ENCODE results near the gene ZNF431. TPM values are rescaled to one million over a fixed set of nuclear protein-coding genes. Genes with fewer than 3 reads are reported as not detected.

The ZNF431 gene
- total and polyA plus RNA-seq, 2 experiments from 2014 or later: 18.0 to 47.5 TPM

DNA sequence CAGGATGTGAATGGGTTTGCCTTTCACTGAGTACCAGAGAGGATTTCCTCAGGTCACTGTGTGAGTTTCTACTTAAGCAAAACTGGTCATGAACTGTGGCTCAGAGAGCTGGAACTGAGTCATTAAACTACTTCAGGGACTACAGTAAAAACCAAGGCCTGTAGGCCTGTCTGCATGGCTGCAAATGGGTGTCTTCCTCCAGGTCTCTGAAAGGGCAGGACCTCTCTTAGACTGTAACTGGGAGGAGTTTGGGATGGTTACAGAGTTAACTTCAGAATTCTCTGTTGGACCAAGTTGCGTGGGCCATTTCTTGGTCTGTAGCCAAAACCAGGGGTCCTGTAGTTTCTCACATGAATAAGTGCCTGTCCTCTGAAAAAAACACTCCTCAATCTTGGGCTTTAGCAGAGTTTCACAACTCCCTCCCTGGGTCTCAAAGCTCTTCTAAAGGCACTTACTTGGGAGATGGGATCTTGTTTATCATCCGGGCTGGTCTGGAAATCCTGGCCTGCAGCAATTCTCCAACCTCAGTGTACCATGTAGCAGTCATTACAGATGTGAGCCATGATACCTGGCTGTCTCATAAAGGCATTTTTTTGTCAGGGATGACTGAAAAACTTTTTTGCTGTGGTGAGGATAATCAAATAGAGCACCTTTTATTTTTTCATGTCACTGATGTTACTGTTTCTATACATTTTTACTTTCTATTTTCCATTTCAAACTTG lies 40.2 kb upstream of the ZNF431 start:
- H3K4me3 ChIP-seq: no peak overlapping the region
- H3K36me3 Mint-ChIP-seq (ENCODE audit: low read depth): peaks cover 29% of the 10 kb centered on the region; the same call in 2 of the 3 replicates
- H3K4me1 Mint-ChIP-seq: no peaks in the 10 kb centered on the region
- no peak overlapping the region for H3K27ac Mint-ChIP-seq
- no peak overlapping the region for H3K4me2 ChIP-seq
- H3K4me3 Mint-ChIP-seq: no peak overlapping the region
- H3K79me2 ChIP-seq (replicated peaks; ENCODE audit: insufficient read depth): peaks cover 4% of the 10 kb centered on the region; the same call in 1 of the 2 replicates
- no peaks in the 10 kb centered on the region for H3K27me3 ChIP-seq (ENCODE audit: insufficient read depth)
- H2AFZ ChIP-seq: no peak overlapping the region
- no peaks in the 10 kb centered on the region for H3K4me1 ChIP-seq (ENCODE audit: insufficient read depth)
- H3K36me3 ChIP-seq (ENCODE audit: insufficient read depth): no peaks in the 10 kb centered on the region; the same call in 1 of the 2 replicates
- H3K27ac ChIP-seq (ENCODE audit: low read depth): no peak overlapping the region; the same call in 1 of the 2 replicates
- no peaks in the 10 kb centered on the region for H3K9me3 Mint-ChIP-seq
- ATAC-seq (no peak), DNase-seq (ENCODE audit: low spot score) (no peak)
- TF ChIP-seq ZNF462 (CRISPR knock-in tag; IDR thresholded peaks at IDR 0.05): no peak
- TF ChIP-seq, protein P1, sequence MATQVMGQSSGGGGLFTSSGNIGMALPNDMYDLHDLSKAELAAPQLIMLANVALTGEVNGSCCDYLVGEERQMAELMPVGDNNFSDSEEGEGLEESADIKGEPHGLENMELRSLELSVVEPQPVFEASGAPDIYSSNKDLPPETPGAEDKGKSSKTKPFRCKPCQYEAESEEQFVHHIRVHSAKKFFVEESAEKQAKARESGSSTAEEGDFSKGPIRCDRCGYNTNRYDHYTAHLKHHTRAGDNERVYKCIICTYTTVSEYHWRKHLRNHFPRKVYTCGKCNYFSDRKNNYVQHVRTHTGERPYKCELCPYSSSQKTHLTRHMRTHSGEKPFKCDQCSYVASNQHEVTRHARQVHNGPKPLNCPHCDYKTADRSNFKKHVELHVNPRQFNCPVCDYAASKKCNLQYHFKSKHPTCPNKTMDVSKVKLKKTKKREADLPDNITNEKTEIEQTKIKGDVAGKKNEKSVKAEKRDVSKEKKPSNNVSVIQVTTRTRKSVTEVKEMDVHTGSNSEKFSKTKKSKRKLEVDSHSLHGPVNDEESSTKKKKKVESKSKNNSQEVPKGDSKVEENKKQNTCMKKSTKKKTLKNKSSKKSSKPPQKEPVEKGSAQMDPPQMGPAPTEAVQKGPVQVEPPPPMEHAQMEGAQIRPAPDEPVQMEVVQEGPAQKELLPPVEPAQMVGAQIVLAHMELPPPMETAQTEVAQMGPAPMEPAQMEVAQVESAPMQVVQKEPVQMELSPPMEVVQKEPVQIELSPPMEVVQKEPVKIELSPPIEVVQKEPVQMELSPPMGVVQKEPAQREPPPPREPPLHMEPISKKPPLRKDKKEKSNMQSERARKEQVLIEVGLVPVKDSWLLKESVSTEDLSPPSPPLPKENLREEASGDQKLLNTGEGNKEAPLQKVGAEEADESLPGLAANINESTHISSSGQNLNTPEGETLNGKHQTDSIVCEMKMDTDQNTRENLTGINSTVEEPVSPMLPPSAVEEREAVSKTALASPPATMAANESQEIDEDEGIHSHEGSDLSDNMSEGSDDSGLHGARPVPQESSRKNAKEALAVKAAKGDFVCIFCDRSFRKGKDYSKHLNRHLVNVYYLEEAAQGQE (IDR thresholded peaks at IDR 0.05; ENCODE audit: unreplicated experiment): no peak
- no peak for TF ChIP-seq JUNB (IDR thresholded peaks at IDR 0.05; ENCODE audit: unreplicated experiment)
- no peak for TF ChIP-seq ZNF331 (CRISPR knock-in tag; IDR thresholded peaks at IDR 0.05; ENCODE audit: low read depth)
- TF ChIP-seq STAT1 (IDR thresholded peaks at IDR 0.05; ENCODE audit: unreplicated experiment): no peak
- TF ChIP-seq EZH2 (IDR thresholded peaks at IDR 0.05; ENCODE audit: low read depth, unreplicated experiment): no peak
- no peak for TF ChIP-seq POLR2AphosphoS5 (IDR thresholded peaks at IDR 0.05; ENCODE audit: low read depth)
- TF ChIP-seq NANOG (IDR thresholded peaks at IDR 0.05; ENCODE audit: borderline replicate concordance): no peak
- no peak for TF ChIP-seq CREB1 (CRISPR knock-in tag; IDR thresholded peaks at IDR 0.05; ENCODE audit: low read depth)
- no peak for TF ChIP-seq CTCF (conservative IDR thresholded peaks at IDR 0.05; ENCODE audit: low read depth in 2 of 2)
- no peak for TF ChIP-seq EZH2phosphoT487 (IDR thresholded peaks at IDR 0.05; ENCODE audit: unreplicated experiment)
- TF ChIP-seq ZNF114 (CRISPR knock-in tag; IDR thresholded peaks at IDR 0.05): no peak
- TF ChIP-seq, protein P2, sequence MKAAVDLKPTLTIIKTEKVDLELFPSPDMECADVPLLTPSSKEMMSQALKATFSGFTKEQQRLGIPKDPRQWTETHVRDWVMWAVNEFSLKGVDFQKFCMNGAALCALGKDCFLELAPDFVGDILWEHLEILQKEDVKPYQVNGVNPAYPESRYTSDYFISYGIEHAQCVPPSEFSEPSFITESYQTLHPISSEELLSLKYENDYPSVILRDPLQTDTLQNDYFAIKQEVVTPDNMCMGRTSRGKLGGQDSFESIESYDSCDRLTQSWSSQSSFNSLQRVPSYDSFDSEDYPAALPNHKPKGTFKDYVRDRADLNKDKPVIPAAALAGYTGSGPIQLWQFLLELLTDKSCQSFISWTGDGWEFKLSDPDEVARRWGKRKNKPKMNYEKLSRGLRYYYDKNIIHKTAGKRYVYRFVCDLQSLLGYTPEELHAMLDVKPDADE (IDR thresholded peaks at IDR 0.05): no peak
- H3F3A ChIP-seq (replicated peaks; ENCODE audit: low read depth): no peaks in the 10 kb centered on the region
- H3K27me3 Mint-ChIP-seq (ENCODE audit: insufficient read depth, low read depth, poor library complexity): no peaks in the 10 kb centered on the region
- H3K9me2 ChIP-seq (ENCODE audit: insufficient read depth): no peaks in the 10 kb centered on the region
- no peaks in the 10 kb centered on the region; the same call in 1 of the 2 replicates for H4K20me1 ChIP-seq (replicated peaks; ENCODE audit: insufficient read depth)
